ENCODE results near the gene MMP24.

Gene MMP24

DNA sequence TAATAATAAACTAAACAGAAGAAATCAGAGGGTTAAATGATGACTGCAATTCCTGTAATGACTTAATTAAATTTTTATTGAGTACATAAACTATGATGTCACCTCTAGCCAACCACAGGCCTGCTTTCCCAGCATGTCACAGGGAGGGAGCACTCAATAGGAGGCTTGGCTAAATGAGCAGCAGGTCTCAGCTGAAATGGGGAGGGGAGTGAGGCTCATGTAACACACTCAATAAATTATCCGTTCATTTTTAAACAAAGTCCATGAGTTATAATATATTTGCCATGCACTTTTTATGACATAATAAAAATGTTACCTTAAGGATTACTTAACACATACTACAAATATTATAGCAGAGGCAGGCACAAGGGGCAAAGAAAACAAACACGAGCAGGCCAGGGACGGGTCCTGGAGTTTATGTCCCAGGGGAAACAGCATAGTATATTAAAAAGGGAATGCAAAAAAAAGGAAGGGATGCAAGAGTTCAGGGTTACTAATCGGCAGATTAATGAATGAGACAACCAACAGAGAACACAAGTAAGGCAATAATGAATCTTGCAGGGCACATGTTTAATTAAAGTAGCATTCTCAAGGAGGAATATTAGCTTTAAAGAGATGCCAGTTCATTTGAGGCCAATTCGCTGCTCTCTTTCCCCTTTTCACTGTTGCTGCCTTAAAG, 92.8 kb downstream of the MMP24 start:
- no peak overlapping the region for H3K27ac ChIP-seq
- H3K79me2 ChIP-seq, result peaks cover 2% of the 10 kb centered on the region

DNA sequence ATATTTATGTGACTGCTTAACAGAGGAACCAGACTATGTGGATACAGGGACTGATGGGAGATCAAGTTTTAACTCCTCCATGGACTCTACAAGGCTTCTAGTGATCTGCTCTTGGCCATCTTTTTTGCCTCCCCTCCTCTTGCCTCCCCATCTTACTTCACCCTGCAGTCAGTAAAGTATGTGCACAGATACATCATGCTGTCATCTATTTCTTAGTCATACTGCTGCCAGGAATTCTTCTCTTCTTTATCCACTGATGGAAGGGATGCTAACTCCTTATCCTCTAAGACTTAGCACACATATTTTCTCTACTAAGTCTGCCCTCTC, 93.3 kb downstream of the MMP24 start:
- H3K79me2 ChIP-seq, result peaks cover 2% of the 10 kb centered on the region
- peaks cover 3% of the 10 kb centered on the region for H3K4me1 ChIP-seq
- H3K9me3 ChIP-seq (ENCODE audit: control insufficient read depth, low read length), result no peaks in the 10 kb centered on the region
- H3K9ac ChIP-seq, result no peak overlapping the region
- no peak overlapping the region for H3K4me2 ChIP-seq (ENCODE audit: low read length)
- H3K27me3 ChIP-seq (ENCODE audit: control insufficient read depth, insufficient read depth, low read length), result no peaks in the 10 kb centered on the region
- no peaks in the 10 kb centered on the region for H3K36me3 ChIP-seq (ENCODE audit: control insufficient read depth, insufficient read depth, low read length)
- no peak overlapping the region for H2AFZ ChIP-seq
- TF ChIP-seq, protein P1, sequence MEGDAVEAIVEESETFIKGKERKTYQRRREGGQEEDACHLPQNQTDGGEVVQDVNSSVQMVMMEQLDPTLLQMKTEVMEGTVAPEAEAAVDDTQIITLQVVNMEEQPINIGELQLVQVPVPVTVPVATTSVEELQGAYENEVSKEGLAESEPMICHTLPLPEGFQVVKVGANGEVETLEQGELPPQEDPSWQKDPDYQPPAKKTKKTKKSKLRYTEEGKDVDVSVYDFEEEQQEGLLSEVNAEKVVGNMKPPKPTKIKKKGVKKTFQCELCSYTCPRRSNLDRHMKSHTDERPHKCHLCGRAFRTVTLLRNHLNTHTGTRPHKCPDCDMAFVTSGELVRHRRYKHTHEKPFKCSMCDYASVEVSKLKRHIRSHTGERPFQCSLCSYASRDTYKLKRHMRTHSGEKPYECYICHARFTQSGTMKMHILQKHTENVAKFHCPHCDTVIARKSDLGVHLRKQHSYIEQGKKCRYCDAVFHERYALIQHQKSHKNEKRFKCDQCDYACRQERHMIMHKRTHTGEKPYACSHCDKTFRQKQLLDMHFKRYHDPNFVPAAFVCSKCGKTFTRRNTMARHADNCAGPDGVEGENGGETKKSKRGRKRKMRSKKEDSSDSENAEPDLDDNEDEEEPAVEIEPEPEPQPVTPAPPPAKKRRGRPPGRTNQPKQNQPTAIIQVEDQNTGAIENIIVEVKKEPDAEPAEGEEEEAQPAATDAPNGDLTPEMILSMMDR (IDR thresholded peaks at IDR 0.05), result no peak
- H3K4me3 ChIP-seq (ENCODE audit: low read depth, low read length), result no peak overlapping the region
- H3K27ac ChIP-seq, result no peak overlapping the region

More for the DNA sequence above, 92.8 kb downstream of the MMP24 start:
- H3K4me3 ChIP-seq (ENCODE audit: low read depth, low read length), result no peak overlapping the region
- H3K9ac ChIP-seq, result no peak overlapping the region
- TF ChIP-seq, protein P1 (IDR thresholded peaks at IDR 0.05), result no peak
- no peaks in the 10 kb centered on the region for H3K36me3 ChIP-seq (ENCODE audit: control insufficient read depth, insufficient read depth, low read length)
- H3K4me1 ChIP-seq, result peaks cover 3% of the 10 kb centered on the region
- no peaks in the 10 kb centered on the region for H3K27me3 ChIP-seq (ENCODE audit: control insufficient read depth, insufficient read depth, low read length)
- H3K4me2 ChIP-seq (ENCODE audit: low read length), result no peak overlapping the region
- no peak overlapping the region for H2AFZ ChIP-seq
- H3K9me3 ChIP-seq (ENCODE audit: control insufficient read depth, low read length), result no peaks in the 10 kb centered on the region

DNA sequence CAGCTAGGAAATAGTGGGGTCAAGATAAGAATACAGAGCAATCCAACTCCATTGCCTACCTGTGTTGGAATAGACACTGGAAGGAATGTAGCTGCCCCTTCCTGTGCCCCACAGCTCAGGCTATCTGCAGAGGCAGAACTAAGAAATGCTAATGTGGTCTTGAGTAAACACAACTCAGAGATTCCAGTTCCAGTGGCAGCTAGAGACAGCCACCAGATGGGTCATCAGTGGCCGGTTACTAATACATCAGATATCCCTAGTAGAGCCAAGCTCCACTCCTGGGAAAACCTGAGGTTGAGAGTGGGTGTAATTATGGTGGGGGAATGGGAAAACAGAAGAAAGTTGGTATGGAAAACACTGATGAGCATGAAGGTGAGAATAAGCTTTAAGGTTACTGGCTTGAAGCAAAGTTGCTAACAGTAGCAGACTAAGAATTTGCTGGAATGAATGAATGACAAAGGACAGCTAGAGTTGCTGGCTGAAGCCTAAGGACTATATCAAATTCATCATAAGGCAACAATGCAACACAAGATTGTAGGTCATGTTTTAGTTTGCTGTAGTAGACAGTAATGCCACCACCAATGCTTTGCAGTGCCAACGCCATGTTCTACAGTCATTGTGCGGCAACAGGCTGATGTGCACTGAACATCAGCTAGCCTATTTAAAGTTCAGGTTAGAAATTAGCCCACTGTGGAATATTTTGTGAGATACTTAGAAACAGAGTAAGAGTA, 94.1 kb downstream of the MMP24 start:
- H2AFZ ChIP-seq, result no peak overlapping the region
- peaks cover 3% of the 10 kb centered on the region for H3K4me1 ChIP-seq
- H3K36me3 ChIP-seq (ENCODE audit: control insufficient read depth, insufficient read depth, low read length), result no peaks in the 10 kb centered on the region
- peaks cover 2% of the 10 kb centered on the region for H3K79me2 ChIP-seq
- TF ChIP-seq, protein P1 (IDR thresholded peaks at IDR 0.05), result no peak
- no peak overlapping the region for H3K27ac ChIP-seq
- no peak overlapping the region for H3K4me3 ChIP-seq (ENCODE audit: low read depth, low read length)
- H3K9ac ChIP-seq, result no peak overlapping the region
- H3K9me3 ChIP-seq (ENCODE audit: control insufficient read depth, low read length), result no peaks in the 10 kb centered on the region
- H3K4me2 ChIP-seq (ENCODE audit: low read length), result no peak overlapping the region
- no peaks in the 10 kb centered on the region for H3K27me3 ChIP-seq (ENCODE audit: control insufficient read depth, insufficient read depth, low read length)

DNA sequence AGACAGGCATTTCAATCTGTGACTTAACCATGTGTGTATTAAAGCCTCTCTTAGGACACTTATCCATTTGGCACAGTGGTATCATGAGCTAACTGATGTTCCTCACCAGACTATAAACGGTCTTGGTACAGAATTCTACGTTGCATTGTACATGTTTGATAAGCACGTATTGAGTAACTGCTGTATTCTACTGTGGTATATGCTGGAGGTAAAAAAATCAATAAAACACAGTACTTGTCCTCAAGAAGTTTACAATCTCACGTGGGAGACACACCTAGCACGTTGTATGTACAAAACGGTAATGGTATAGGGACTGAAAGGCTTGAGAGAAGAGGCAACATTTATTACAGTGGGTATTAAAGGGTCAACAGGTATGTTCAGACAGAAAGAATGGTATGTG, 98.9 kb downstream of the MMP24 start:
- Histone ChIP-seq H2AFZ (no peak overlapping the region), H3K79me2 (peaks cover 2% of the 10 kb centered on the region), H3K4me3 (ENCODE audit: low read depth, low read length) (no peak overlapping the region), H3K27ac (no peak overlapping the region), H3K4me1 (no peaks in the 10 kb centered on the region), H3K4me2 (ENCODE audit: low read length) (no peak overlapping the region), H3K27me3 (ENCODE audit: control insufficient read depth, insufficient read depth, low read length) (no peaks in the 10 kb centered on the region), H3K9ac (no peak overlapping the region), H3K36me3 (ENCODE audit: control insufficient read depth, insufficient read depth, low read length) (no peaks in the 10 kb centered on the region), H3K9me3 (ENCODE audit: control insufficient read depth, low read length) (no peaks in the 10 kb centered on the region)
- TF ChIP-seq, protein P1 (IDR thresholded peaks at IDR 0.05), result no peak
